ENCODE results near the gene TYMP. TPM values are rescaled to one million over a fixed set of nuclear protein-coding genes. Genes with fewer than 3 reads are reported as not detected.

Gene TYMP
- total and polyA plus RNA-seq, 2 of the 8 experiments (the other 6 are each of a cell fraction or from before 2014, with no cell fraction given), result 0.43 to 0.48 TPM

DNA sequence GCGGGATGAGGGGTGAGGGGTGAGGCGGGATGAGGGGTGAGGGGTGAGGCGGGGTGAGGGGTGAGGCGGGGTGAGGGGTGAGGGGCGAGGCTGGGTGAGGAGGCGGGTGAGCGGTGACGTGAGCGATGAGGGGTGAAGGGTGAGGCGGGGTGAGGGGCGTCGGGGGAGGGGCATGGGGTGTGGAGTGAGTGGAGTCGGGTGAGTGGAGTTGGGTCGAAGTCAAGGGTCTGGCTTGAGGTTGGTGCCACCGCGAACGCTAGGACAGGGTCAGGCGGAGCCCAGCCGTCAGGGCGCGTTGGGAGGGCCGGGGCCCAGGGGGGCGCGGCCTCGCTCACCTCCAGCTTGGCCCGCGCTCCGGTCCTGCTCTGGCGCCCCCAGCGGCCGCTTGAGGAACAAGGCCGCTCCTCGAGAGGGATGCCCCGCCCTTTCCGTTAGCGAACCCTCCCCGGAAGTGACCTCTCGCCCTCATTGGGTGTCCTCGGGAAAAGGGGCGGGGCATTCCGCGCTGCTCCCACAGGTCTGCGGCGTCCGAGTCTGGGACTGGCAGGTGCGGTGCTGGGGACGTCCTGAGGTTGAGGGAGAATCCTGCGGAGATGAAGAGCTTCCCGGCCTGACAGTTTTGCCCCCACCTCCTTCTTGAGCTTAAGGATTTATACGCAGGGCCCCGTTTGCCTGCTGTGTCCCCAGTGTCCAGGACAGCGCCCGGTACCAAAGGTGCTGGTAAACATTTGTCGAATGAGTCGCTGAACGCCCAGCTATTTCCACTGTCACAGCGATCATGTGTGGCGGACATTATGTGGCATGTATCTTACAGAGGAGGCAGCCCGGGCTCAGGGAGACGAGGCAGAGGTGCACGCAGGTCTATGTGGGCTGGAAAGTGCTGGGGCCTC, 33.0 kb upstream of the TYMP start, which contains the start of gene SYCE3:
Gene SYCE3, minus strand, starts transcription at position 397 of the 890 bp plus-strand sequence. CDS start 6,514 bp downstream, outside the sequence.
- Histone ChIP-seq H3K27me3 (replicated peaks in 1 of 4; ENCODE audit: control insufficient read depth in 3 of 4, extremely low read depth in 1 of 4, insufficient read depth in 3 of 4, low read length in 3 of 4) (peaks cover 0 to 5% (median 3%) of the 10 kb centered on the region in 4 experiments; a peak in 5 of 7 replicates), H3K4ac (replicated peaks; ENCODE audit: insufficient read length, low read depth, low read length) (no peak within 1 kb of the TSS), H4K5ac (ENCODE audit: insufficient read length, low read depth, low read length) (no peak within 1 kb of the TSS), H2BK20ac (ENCODE audit: low read length) (no peak within 1 kb of the TSS), H4K91ac (replicated peaks; ENCODE audit: insufficient read length, low read length) (no peak within 1 kb of the TSS), H3K56ac (replicated peaks; ENCODE audit: insufficient read length, low read depth, low read length) (no peak within 1 kb of the TSS), H4K20me1 (replicated peaks in 1 of 2; ENCODE audit: control insufficient read depth in 1 of 2, insufficient read depth in 2 of 2, low read length in 2 of 2) (no peaks in the 10 kb centered on the region), H3K14ac (ENCODE audit: insufficient read length) (no peak within 1 kb of the TSS), H2AFZ (ENCODE audit: low read length) (peak within 1 kb of the TSS; percentile 47; the same call in 1 of the 2 replicates), H2AK5ac (ENCODE audit: low read depth, low read length) (no peak within 1 kb of the TSS), H2BK12ac (ENCODE audit: low read depth, low read length) (0 out of 2 replicates have a peak within 1 kb of the TSS, but pooled peaks have one; percentile 19), H3K23me2 (ENCODE audit: low read depth, low read length) (peaks cover 3% of the 10 kb centered on the region; the same call in 1 of the 2 replicates), H3K4me3 (ENCODE audit: extremely low read depth in 1 of 4, insufficient read depth in 2 of 4, low read depth in 3 of 4, low read length in 4 of 4) (peak within 1 kb of the TSS; percentile 33 to 77 (median 71); a peak in 7 of 8 replicates), H3K79me2 (ENCODE audit: control insufficient read depth in 1 of 2, insufficient read depth in 2 of 2, low read length in 2 of 2) (no peaks in the 10 kb centered on the region), H3K27ac (ENCODE audit: low read depth, low read length) (no peak within 1 kb of the TSS), H4K8ac (ENCODE audit: extremely low read depth, insufficient read depth, low read length) (no peak within 1 kb of the TSS; the same call in 1 of the 2 replicates), H3K4me2 (ENCODE audit: insufficient read depth in 1 of 2, low read depth in 2 of 2, low read length in 2 of 2) (peak within 1 kb of the TSS; percentile 72 to 95), H3K18ac (ENCODE audit: extremely low read depth, low read length) (no peak within 1 kb of the TSS; the same call in 1 of the 2 replicates), H3K9ac (replicated peaks in 1 of 4; ENCODE audit: extremely low read depth in 1 of 4, low read depth in 3 of 4, low read length in 3 of 4) (peak within 1 kb of the TSS in 1 of 4 experiments; percentile 8; a peak in 1 of 7 replicates), H2BK15ac (ENCODE audit: low read length) (no peak within 1 kb of the TSS), H2BK5ac (ENCODE audit: low read depth, low read length) (no peak within 1 kb of the TSS), H2BK120ac (replicated peaks; ENCODE audit: low read depth, low read length) (no peak within 1 kb of the TSS), H3K4me1 (replicated peaks in 1 of 4; ENCODE audit: control insufficient read depth in 3 of 4, insufficient read depth in 4 of 4, low read length in 3 of 4) (peaks cover 0 to 3% (median 0%) of the 10 kb centered on the region in 4 experiments; a peak in 2 of 7 replicates), H3K79me1 (ENCODE audit: low read depth, low read length) (no peaks in the 10 kb centered on the region), H3K23ac (ENCODE audit: insufficient read length) (no peak within 1 kb of the TSS), H3K36me3 (ENCODE audit: control insufficient read depth in 2 of 4, insufficient read depth in 4 of 4, low read length in 3 of 4) (no peaks in the 10 kb centered on the region; a peak in 1 of 8 replicates), H3K9me3 (ENCODE audit: insufficient read depth in 2 of 2, low read depth in 1 of 2, low read length in 1 of 2) (no peaks in the 10 kb centered on the region)
- peak; percentile 88 to 100 for DNase-seq (ENCODE audit: low read depth in 1 of 2, low spot score in 2 of 2)
- POLR2A ChIA-PET (ENCODE audit: partially characterized antibody), result interaction anchor here (1.4 to 5.4 kb wide), 4 partner anchors 10 to 37 kb away, joined by 7 to 37 read pairs (median 12); partner anchors contain the start of genes CHKB, CPT1B and SCO2
- 3% methylated on average over 25 of the region's 61 CpGs; no CpG with 5 or more reads in 1 of the 2 experiments for WGBS, 2 experiments (ENCODE audit: extremely low coverage in 1 of 2, insufficient coverage in 1 of 2, insufficient read length in 1 of 2, insufficient replicate concordance in 2 of 2, low coverage in 1 of 2, low lambda C conversion rate in 2 of 2, missing lambda C conversion rate in 1 of 2)
- FAIRE-seq, result no peak
- CTCF ChIA-PET (ENCODE audit: partially characterized antibody), result interaction anchor here (0.6 to 4.8 kb wide), 34 partner anchors 10 to 344 kb away, joined by 3 to 84 read pairs (median 4); partner anchors contain the start of genes CPT1B, KLHDC7B, SCO2 and SHANK3
- TF ChIP-seq, protein P1, sequence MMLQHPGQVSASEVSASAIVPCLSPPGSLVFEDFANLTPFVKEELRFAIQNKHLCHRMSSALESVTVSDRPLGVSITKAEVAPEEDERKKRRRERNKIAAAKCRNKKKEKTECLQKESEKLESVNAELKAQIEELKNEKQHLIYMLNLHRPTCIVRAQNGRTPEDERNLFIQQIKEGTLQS (IDR thresholded peaks at IDR 0.05; ENCODE audit: insufficient read depth, low read depth, low read length), result no peak
- TF ChIP-seq NRF1 (IDR thresholded peaks at IDR 0.05; ENCODE audit: low read depth, low read length) (no peak), BRCA1 (IDR thresholded peaks at IDR 0.05; ENCODE audit: low read depth, low read length) (no peak), CBX5 (IDR thresholded peaks at IDR 0.05; ENCODE audit: low read depth, low read length) (no peak), GTF2F1 (IDR thresholded peaks at IDR 0.05; ENCODE audit: borderline replicate concordance, low read depth, low read length) (no peak), RAD21 (IDR thresholded peaks at IDR 0.05 in 1 of 2, conservative IDR thresholded peaks at IDR 0.05 in 1 of 2; ENCODE audit: low read depth in 2 of 2, low read length in 2 of 2) (peak; percentile 55 to 69; a peak in 3 of 4 replicates), CREB1 (IDR thresholded peaks at IDR 0.05) (0 out of 2 replicates have a peak, but pooled peaks have one; percentile 40), FOSL1 (IDR thresholded peaks at IDR 0.05; ENCODE audit: insufficient read depth, low read depth, low read length) (no peak), EP300 (IDR thresholded peaks at IDR 0.05; ENCODE audit: borderline replicate concordance in 1 of 2, low read depth in 2 of 2, low read length in 2 of 2) (no peak)
